A673 (cell line): ENCODE data around the gene MGAT3.

ENCODE experiments used
- EZH2 ChIP-seq: fragments of 200-600 bp; sonication (generic); IDR thresholded peaks from 2 replicates; pipeline ENCODE4 v1.6.1; 2017; ENCODE audit warnings: borderline replicate concordance, low read depth, mild to moderate bottlenecking, mixed read lengths, antibody characterized with exemption, low read length; ENCODE audit not compliant: poor library complexity, severe bottlenecking
- TF ChIP-seq, protein P1 (sequence below): fragments of 300-800, 200-600 bp; sonication (generic); conservative IDR thresholded peaks from 2 replicates; pipeline ENCODE4 v1.5.1; 2017; ENCODE audit warnings: low read depth, mild to moderate bottlenecking, antibody characterized with exemption, low read length, moderate library complexity, mixed read lengths

- TF ChIP-seq, protein P1, sequence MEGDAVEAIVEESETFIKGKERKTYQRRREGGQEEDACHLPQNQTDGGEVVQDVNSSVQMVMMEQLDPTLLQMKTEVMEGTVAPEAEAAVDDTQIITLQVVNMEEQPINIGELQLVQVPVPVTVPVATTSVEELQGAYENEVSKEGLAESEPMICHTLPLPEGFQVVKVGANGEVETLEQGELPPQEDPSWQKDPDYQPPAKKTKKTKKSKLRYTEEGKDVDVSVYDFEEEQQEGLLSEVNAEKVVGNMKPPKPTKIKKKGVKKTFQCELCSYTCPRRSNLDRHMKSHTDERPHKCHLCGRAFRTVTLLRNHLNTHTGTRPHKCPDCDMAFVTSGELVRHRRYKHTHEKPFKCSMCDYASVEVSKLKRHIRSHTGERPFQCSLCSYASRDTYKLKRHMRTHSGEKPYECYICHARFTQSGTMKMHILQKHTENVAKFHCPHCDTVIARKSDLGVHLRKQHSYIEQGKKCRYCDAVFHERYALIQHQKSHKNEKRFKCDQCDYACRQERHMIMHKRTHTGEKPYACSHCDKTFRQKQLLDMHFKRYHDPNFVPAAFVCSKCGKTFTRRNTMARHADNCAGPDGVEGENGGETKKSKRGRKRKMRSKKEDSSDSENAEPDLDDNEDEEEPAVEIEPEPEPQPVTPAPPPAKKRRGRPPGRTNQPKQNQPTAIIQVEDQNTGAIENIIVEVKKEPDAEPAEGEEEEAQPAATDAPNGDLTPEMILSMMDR: no peak
- TF ChIP-seq EZH2: no peak
Observed at GRCh38 chr22:39459681-39460080, 2.9 kb downstream of the MGAT3 start.
